Tongue (tissue), 2 donors: ENCODE results near the gene PYGB. TPM values are rescaled to one million over a fixed set of nuclear protein-coding genes. Genes with fewer than 3 reads are reported as not detected.
"Not testable (repeated sequence)": the region's sequence is repeated elsewhere in the genome, so short reads cannot be mapped to it uniquely, and the experiment has no call there.

ENCODE experiments used
- DNase-seq: peaks from one replicate; pipeline ENCODE4 v3.0.0-alpha.2; 2015
- total RNA-seq: library from RNA; depleted of rRNA; stranded (reverse); fragments of >200 nt; gene quantifications from one replicate; pipeline ENCODE4 v1.2.3, GENCODE V29; 2014

The PYGB gene
- total RNA-seq, 1 donor from 2014 or later, result 25.4 TPM

- DNase-seq, result no peak
These were observed 48.5 kb downstream of the PYGB start for GRCh38 chr20:25296094-25297093.

- no peak for DNase-seq
These were observed 49.4 kb downstream of the PYGB start for GRCh38 chr20:25297141-25297905.

DNA sequence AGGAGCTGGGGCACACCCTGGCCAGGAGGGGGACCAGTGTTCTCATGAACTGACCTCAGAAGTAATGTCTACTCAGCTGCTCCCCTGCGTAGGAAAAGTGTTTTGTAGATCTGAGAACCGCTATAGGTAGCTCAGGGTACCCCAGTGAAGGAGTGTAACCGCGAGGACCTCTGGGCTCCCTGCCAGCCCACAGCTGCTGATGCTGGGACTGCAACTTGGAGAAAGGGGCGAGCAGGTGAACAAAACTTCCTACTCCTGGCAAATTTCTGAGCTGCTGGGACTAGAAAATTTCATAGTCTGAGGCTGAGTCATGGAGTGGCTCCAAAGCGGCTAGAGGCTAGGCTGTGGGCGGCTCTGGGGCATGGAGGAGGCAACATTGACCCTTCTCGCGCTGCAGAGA is 51.9 kb downstream of the PYGB start:
- peak; percentile 17 for DNase-seq

- DNase-seq, result no peak
These were observed 52.7 kb downstream of the PYGB start for GRCh38 chr20:25300496-25301170.

DNA sequence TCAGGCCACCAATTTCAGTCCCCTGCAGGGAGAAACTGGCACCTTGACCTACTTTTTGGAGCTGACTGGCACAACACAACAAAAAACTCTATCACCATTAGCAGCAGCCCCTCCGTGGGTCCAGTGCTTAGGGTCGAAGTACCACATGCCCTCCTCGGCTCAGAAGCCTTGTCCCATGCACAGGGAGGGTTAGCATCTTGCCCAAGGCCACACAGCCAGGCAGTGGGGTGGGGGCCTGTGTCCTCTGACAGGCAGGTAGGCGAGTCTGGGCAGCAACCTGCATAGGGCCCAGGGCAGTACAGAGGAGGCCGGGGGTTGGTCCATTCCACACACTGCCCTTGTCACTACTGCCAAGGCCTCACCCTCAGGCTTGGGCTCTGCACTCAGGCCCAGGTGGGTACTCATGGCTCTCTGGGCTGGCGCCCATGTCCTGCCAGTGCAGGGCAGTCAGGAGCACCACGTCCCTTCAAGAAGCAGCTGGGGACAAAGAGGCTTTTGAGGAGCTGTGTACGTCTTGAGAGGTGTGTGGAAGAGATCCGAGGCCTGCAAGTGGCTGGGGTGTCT is 53.6 kb downstream of the PYGB start:
- DNase-seq, result no peak

- no peak for DNase-seq
These were observed 54.7 kb downstream of the PYGB start for GRCh38 chr20:25302596-25302995.

DNA sequence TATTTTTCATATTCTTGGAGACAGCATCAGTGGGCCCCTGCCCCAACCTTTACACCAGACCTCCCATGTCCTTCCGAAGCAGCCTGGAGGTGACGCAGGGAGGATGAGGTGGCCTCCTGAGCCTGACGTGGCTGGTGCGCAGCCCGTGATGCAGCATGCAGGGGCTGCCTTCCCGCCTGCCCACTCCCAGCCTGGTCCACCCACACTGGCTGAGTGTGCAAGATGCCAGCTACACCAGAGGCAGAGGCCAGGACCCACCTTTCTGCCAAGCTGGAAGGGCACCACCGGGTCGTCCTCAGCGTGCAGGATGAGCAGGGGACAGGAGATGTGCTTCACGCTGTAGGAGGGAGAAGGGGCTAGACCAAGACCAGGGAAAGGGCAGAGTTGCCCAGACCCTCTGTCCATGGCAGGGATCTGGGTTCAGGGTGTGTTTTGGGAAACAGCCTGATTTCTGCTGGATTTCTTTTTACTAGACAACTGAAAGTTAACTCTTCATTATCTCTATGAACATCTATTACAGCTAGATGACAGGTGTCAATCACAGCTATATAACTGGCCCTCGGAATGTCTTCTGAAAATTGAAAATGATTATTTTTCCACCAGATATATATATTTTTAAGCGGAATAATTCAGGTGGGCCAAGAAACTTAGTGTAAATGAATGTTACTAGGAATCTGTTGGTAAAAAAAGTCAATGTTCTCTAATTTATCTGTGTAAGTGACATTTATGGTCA is 55.6 kb downstream of the PYGB start:
- DNase-seq, result no peak

- DNase-seq, result no peak
These were observed 56.2 kb downstream of the PYGB start for GRCh38 chr20:25304025-25304549.

DNA sequence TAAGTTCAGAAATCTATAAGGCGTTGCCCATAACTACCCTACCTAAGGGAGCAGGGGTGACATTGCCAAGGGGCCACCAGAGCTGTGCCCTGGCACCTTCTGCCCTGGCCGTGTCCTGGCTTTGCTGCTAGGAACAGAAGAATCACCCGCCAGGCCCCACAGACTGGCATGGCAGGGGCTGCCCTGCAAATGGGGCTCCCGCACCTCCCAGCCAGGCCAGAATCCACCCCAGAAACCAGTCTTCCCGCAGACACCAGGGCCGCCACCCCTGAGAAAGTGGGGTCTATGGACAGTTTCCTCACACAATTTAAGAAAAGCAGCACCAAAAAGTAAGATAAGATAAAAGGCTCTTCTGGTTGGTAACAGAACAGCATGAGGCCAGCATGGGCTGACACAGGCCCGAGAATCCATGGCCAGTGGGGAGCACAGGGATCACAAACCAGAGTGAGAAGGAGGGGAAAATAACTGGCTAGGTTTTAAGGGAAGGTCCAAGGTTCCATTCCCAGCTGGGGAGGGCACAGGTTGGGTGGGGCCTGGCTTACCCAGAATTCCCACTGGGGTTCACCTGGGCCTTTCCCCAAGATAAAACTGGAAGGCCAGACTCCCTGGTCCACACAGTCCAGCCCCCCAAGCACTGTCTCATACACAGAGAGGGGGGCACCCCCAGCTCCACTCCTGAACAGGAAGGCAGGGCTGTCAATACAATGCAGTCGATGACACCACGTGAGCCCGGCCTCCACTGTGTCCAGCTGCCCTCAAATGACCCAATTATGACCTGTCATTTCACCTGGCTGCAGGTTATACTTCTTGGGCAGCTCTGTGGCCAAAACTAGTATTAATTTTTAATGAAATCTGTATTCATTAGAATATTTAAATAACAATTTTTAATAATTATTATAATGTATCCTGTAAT is 59.4 kb downstream of the PYGB start:
- DNase-seq, result no peak

DNA sequence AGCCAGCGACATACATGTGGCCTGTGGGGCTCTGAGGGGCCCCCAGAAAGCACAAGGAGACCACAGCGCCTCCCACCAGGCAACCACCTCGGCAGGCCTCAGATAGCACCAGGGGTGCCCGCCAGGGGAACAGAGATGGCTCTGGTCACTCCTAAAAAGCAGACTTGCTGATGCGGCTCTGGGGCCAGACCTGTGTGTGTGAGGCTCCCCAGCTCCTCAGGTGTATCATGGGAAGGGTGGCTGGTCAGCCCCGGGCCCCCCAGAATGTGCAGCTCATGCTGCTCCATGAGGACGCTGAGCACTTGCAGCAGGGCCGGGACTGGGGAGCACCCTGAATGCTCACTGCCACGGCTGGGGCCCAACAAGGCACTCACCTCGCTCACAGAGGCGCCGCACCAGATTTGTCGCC is 60.2 kb downstream of the PYGB start:
- DNase-seq, result no peak

DNA sequence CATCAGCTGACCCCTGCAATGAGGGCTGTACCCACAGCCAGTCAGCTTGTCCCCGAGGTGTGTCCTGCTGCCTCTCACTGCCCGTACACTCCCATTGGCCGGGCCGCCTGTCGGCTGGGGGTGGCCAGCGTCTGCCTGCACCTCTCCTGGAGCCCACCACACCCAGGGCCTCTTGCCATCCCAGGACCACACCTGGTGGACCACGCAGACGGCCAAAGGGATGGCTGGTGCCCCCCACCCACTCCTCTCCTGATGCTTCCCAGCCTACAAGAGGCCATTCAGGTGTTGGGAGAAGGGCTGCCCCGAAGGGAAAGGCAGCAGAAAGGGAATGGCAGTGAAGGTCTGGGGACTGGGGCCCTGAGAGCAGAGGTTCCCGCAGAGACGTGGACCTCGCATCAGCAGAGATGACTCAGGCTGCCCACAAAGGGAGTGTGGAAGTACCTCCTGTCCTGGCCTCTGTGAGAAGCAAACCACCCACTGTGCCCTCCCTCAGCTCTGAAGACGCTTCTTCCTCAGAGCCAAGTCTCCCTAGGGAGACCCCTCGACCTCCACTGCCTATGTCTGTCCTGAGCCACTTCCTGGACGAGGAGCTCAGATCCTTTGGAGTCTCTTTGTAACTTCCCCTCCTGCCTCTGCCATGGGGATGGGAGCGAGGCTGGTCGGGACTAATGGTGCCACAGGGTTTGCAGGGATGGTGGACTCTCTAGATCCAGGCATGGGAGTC is 60.9 kb downstream of the PYGB start:
- no peak for DNase-seq

GRCh38 chr20:25309395-25310267 is 61.7 kb downstream of the PYGB start:
- DNase-seq, result peak; percentile 15

- DNase-seq, result peak; percentile 29
These were observed 62.5 kb downstream of the PYGB start for GRCh38 chr20:25310268-25310920.

DNA sequence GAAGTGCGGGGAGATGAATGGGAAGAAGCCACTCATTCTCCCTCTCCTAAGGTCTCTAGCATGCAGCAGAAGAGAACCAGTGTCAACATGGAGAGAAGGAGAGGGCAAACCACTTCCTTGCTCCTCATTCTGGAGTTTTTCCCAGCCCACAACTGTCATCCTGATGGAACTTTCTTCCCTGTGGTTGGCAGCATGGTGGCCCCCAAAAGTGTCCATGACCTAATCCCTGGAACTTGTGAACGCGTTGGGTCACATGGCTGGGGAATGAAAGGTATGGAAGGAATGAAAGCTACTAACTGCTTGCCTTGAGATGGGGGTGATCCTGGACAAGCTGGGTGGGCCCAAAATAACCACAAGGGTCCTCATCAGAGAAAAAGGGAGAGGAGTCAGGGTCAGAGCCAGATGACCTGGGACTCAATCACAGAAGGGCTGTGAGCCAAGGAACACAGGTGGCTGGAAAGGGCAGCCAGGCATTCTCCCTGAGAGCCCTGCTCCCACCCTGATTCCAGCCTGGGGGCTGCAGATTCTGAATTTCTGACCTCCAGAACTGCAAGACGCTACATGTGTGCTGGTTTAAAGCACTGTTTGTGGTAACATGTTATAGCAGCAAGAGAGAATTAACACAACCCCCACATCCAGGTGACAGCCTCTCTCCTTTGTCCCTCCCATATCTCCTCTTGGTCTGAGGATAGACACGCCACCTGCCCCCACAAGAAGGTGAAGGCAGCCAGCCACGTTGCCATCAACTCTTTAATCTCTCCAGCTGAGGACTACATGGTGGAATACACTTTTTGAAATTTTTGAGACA is 63.2 kb downstream of the PYGB start:
- peak; percentile 31 for DNase-seq

GRCh38 chr20:25312716-25313115 is 64.8 kb downstream of the PYGB start:
- DNase-seq, result not testable (repeated sequence)

DNA sequence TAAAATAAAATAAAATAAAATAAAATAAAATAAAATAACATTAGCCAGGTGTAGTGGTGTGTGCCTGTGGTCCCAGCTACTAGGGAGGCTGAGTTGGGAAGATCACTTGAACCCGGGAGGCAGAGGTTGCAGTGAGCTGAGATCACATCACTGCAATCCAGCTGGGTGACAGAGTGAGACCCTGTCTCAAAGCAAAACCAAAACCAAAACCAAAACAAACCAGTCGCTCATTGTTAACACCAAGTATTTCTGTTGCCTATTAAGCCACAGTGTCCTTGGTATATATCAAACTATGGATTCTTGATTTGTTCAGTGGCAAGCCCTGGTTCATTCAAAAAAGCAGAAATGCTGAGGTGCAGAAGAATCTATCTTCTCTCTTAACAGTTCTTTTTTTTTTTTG is 65.7 kb downstream of the PYGB start:
- DNase-seq, result no peak
